NT2/D1 (cell line): Measurements from ENCODE around the gene KLF13.

ENCODE experiments used
- DNase-seq: peaks from one replicate; pipeline ENCODE4 v3.0.0-alpha.2; 2011; ENCODE audit warnings: low read depth, low spot score
- H3K27me3 ChIP-seq: 2 replicates; pipeline ENCODE4 v1.6.0; 2011; ENCODE audit warnings: mild to moderate bottlenecking; ENCODE audit not compliant: insufficient read length, insufficient read depth
- H3K36me3 ChIP-seq: 2 replicates; pipeline ENCODE4 v1.6.1; 2011; ENCODE audit warnings: mild to moderate bottlenecking, low read length, mixed read lengths; ENCODE audit not compliant: insufficient read depth, insufficient read length
- H3K4me1 ChIP-seq: 2 replicates; pipeline ENCODE4 v1.5.1; 2011; ENCODE audit not compliant: insufficient read depth, insufficient read length
- H3K4me3 ChIP-seq: 2 replicates; pipeline ENCODE4 v1.5.1; 2011; ENCODE audit warnings: low read depth; ENCODE audit not compliant: insufficient read length
- H3K9ac ChIP-seq: 2 replicates; pipeline ENCODE4 v1.6.0; 2011; ENCODE audit warnings: low read depth; ENCODE audit not compliant: insufficient read length
- H3K9me3 ChIP-seq: 2 replicates; pipeline ENCODE4 v1.5.1; 2011; ENCODE audit warnings: mild to moderate bottlenecking, low read length; ENCODE audit not compliant: insufficient read depth
- SUZ12 ChIP-seq: IDR thresholded peaks from 2 replicates; pipeline ENCODE4 v1.6.1; 2011; ENCODE audit not compliant: insufficient read length, insufficient read depth; ENCODE audit errors: extremely low read depth
- YY1 ChIP-seq: IDR thresholded peaks from 2 replicates; pipeline ENCODE4 v1.6.1; 2011; ENCODE audit not compliant: insufficient read length, insufficient read depth
- ZNF274 ChIP-seq: IDR thresholded peaks from 2 replicates; pipeline ENCODE4 v1.6.1; 2011; ENCODE audit warnings: mild to moderate bottlenecking, low read depth, low read length

Gene KLF13

DNA sequence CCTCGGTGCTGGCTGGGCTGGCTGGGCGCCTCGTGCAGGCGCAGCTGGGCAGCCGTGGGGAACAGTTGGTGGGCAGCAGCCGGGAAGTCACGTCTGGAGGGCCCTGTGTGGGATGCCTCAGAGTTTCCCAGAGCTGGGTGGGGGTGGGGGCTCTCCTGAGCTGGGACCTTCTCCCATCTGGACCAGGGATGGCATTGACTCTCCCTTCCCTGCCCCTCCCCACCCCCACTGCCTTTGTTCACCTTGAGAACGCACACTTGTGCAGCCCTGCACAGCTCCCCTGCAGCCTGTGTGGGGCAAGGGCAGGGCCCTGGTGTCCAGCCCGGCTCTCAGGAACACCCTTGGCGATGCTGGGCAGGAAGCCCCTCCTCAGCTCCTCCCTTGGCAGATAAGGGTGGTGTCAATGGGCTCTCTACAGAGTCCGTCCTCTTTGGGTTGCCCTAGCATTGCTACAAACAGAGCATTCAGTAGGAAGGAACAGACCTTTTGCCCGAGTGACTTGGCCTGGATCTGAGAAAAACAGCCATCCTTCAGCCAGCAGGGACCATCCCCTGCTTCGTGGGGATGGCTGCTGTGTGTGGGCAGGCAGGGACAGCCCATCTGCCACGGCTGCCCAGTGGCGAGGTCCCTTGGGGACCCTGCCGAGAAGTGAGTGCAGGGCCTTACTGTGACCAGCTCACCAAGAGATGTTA, 25.5 kb upstream of the KLF13 start:
- DNase-seq, result no peak
- TF ChIP-seq SUZ12 (no peak), YY1 (no peak), ZNF274 (no peak)
- H3K4me1 ChIP-seq, result peaks cover 34% of the 10 kb centered on the region
- no peaks in the 10 kb centered on the region for H3K36me3 ChIP-seq
- H3K9ac ChIP-seq, result peak overlapping the region; percentile 32
- H3K9me3 ChIP-seq, result no peaks in the 10 kb centered on the region
- no peaks in the 10 kb centered on the region for H3K27me3 ChIP-seq
- H3K4me3 ChIP-seq, result no peak overlapping the region

DNA sequence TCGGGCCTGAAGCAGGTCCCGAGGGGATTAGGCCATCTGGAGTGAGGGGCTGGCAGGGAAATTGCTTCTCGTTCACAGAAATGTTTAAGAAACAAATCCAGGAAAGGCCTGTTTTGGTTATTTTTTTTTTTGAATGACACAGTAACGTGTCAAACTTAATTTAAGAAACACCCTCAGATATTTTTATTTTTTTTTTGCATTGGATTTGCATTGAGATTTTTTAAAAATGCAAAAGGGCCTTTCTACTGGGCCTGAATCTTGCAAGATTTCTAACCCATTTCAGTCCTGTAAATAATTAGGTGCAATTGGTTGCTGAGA, 25.0 kb upstream of the KLF13 start:
- DNase-seq, result no peak
- no peak overlapping the region for H3K9ac ChIP-seq
- no peaks in the 10 kb centered on the region for H3K27me3 ChIP-seq
- peaks cover 36% of the 10 kb centered on the region for H3K4me1 ChIP-seq
- H3K4me3 ChIP-seq, result no peak overlapping the region
- TF ChIP-seq YY1 (no peak), SUZ12 (no peak), ZNF274 (no peak)
- H3K36me3 ChIP-seq, result no peaks in the 10 kb centered on the region
- no peaks in the 10 kb centered on the region for H3K9me3 ChIP-seq

DNA sequence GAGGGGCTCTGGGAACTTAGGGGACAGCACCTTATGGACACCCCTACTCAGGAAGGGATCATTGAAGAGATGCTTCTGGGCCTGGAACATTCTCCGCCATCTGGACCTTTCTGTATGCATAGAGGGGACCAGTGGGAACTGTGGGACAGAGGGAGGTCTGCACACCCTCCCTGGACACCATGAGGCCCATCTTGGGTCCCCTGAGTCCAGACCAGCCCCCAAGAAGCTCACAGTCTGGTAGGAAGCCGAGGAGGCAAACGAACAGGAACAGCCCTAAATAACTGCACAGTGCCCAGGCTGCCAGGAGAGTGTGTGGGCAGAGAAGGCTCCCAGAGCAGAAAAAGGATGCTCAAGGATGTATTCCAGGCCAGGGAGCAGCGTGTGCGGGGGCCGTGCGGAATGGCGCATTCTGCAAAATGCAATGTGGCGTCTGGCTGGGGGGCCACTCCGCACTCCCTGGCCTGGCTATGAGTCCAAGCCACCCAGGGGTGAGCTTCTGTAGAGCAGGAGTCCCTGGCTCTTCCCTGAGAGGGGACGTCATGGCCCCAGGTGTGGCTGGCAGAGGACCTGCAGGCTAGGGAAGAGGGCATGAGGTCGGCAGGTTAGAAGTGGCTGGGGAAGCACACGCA, 24.5 kb upstream of the KLF13 start:
- H3K9me3 ChIP-seq, result no peaks in the 10 kb centered on the region
- no peak for DNase-seq
- H3K4me1 ChIP-seq, result peaks cover 33% of the 10 kb centered on the region
- no peak overlapping the region for H3K9ac ChIP-seq
- no peak overlapping the region for H3K4me3 ChIP-seq
- H3K27me3 ChIP-seq, result no peaks in the 10 kb centered on the region
- TF ChIP-seq YY1 (no peak), ZNF274 (no peak), SUZ12 (no peak)
- no peaks in the 10 kb centered on the region for H3K36me3 ChIP-seq

DNA sequence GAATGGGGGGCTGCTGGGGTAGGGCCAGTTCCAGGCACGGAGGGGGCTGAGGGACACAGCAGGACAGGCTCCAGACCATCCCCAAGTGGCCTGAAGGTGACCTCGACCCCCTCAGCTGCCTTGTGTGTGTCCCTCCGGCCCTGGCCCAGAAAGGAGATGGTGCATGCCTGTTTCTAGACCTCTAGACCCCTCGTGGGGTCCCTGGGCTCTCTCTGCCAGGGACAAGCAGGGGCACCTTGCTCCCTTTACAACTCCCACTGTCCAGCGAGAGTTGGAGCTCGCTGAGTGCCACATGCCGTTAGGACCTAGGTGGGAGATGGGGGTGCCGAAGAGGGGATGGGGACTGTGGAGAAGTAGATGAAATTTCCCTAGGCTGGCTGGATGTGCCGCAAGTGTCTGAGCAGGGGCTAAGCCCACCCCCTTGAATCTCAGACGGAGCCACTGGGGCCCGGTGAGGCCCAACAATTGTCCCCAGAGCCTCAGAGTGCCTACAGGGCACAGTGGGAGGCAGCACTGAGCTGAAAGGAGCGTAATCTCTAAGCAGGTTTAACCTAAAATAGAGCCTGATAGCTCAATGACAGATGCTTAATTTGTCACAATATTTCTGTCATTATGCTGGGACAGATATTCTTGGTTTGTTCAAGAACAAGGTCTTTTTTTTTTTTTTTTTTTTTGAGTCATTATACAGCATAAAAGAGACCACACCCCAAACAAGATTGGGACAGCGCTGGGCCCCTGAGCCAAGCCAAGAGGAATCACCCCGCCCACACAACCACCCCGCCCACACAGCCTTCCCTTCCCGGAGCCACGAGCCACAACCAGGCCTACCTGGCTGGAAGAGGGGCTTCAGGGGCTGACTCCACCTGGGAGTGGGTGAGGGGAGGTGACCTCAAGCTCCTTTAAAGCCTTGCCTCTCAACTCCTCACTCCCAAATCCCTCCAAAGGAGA, 23.6 kb upstream of the KLF13 start:
- H3K9ac ChIP-seq, result no peak overlapping the region
- DNase-seq, result no peak
- H3K4me3 ChIP-seq, result no peak overlapping the region
- H3K36me3 ChIP-seq, result no peaks in the 10 kb centered on the region
- H3K9me3 ChIP-seq, result no peaks in the 10 kb centered on the region
- no peaks in the 10 kb centered on the region for H3K27me3 ChIP-seq
- peaks cover 39% of the 10 kb centered on the region for H3K4me1 ChIP-seq
- no peak for TF ChIP-seq ZNF274
- no peak for TF ChIP-seq YY1
- TF ChIP-seq SUZ12, result no peak

DNA sequence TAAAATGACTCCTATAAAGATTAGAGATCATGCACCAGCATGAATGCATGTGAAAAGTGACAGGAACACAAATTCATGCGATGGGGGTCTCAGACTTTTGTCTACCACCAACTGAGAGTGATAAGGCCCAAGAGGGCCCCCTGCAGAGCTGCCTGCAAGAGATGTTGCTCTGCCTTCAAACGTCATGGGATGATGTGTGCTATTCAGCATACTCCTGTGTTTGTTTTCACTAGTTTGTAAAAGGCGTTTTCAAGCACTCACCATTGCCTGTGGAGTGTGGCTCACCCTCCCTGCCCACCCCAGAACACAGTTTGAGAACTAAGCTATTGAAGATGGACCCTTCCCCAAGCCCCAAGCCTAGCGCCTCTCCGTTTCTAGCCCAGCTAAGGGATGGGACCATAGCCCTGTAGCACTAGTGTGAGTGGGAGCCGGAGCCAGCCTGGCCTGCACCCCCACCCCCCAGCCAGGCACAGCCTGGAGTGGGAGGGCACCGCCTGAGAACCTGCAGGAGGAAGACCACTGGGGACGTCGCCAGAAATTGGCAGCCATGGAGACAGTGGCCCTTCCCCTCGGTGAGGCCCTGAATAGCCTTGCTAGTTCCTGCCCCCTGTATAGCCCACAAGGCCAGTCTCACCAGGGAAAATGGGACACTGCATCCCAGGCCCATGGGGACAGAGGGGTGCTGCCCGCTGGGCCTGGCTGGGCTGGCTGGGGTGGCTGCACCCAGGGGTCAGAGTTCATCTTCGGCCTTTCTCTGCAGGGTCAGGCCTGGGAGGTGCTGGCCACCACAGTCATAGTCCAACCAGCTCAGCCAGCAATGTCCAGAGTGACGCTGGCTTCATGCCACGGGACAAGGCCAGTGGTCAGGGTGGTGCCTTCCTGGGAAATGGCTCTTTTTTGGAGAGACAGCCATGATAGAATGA, 22.6 kb upstream of the KLF13 start:
- Histone ChIP-seq H3K4me3 (no peak overlapping the region), H3K36me3 (no peaks in the 10 kb centered on the region), H3K9ac (no peak overlapping the region), H3K27me3 (no peaks in the 10 kb centered on the region), H3K9me3 (no peaks in the 10 kb centered on the region), H3K4me1 (peaks cover 43% of the 10 kb centered on the region)
- TF ChIP-seq SUZ12 (no peak), YY1 (no peak), ZNF274 (no peak)
- no peak for DNase-seq

DNA sequence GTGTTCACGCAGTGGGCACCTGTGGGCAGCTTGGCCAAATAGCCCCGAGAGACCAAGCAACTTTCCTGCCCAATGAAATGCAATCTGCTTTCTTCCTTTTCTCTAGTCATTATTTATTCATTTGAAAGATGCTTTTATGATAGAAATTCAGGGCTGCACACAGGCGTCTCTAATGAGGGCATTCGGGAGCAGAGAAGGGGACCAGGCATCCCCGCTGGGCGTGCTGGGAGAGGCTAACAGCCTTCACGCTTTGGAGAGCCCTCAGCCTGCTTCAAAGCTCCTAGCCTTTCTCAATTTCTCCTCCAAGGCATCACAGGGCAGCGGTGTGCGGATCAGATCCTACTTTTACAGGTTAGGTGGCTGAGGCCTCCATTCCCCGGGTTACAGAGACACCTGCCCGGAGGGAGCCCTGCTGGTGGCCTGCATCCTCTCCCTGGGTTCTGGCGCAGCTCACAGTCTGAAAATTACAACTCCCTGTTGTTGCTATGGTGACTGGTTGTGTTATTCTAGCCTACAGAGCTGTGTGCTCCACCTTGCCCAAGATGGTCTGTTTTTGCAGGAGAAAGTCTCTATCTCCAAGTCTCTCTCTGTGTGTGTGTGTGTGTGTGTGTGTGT, 21.8 kb upstream of the KLF13 start:
- no peak overlapping the region for H3K9ac ChIP-seq

More for the DNA sequence above, 21.8 kb upstream of the KLF13 start:
- TF ChIP-seq ZNF274, result no peak
- TF ChIP-seq YY1, result no peak
- TF ChIP-seq SUZ12, result no peak
- H3K9me3 ChIP-seq, result no peaks in the 10 kb centered on the region
- H3K4me1 ChIP-seq, result peaks cover 41% of the 10 kb centered on the region
- no peaks in the 10 kb centered on the region for H3K36me3 ChIP-seq
- no peak for DNase-seq
- H3K27me3 ChIP-seq, result no peaks in the 10 kb centered on the region
- H3K4me3 ChIP-seq, result no peak overlapping the region
